HS-5 (cell line): ENCODE results near the gene SETD1B.

Source experiments
- DNase-seq: peaks from one replicate; pipeline ENCODE4 v3.0.0-alpha.2; 2012; ENCODE audit warnings: low read depth

The SETD1B gene

GRCh38 chr12:121807642-121808347, 4.0 kb downstream of the SETD1B start:
- DNase-seq, result no peak

- no peak for DNase-seq
These were observed 4.8 kb downstream of the SETD1B start for GRCh38 chr12:121808623-121809022.

GRCh38 chr12:121809712-121810116, 5.9 kb downstream of the SETD1B start:
- no peak for DNase-seq

GRCh38 chr12:121810234-121810817, 6.5 kb downstream of the SETD1B start:
- no peak for DNase-seq

GRCh38 chr12:121810833-121811433, 7.1 kb downstream of the SETD1B start:
- no peak for DNase-seq

GRCh38 chr12:121811434-121812319, 7.9 kb downstream of the SETD1B start:
- no peak for DNase-seq

- DNase-seq, result no peak
These were observed 8.6 kb downstream of the SETD1B start for GRCh38 chr12:121812320-121812871.

- DNase-seq, result no peak
These were observed 9.4 kb downstream of the SETD1B start for GRCh38 chr12:121812921-121813896.

GRCh38 chr12:121813951-121814350, 10.1 kb downstream of the SETD1B start:
- DNase-seq, result no peak

GRCh38 chr12:121814429-121815119, 10.8 kb downstream of the SETD1B start:
- no peak for DNase-seq

- no peak for DNase-seq
These were observed 11.5 kb downstream of the SETD1B start for GRCh38 chr12:121815263-121815662.

GRCh38 chr12:121816925-121817647, 13.3 kb downstream of the SETD1B start:
- no peak for DNase-seq

- no peak for DNase-seq
These were observed 13.8 kb downstream of the SETD1B start for GRCh38 chr12:121817648-121818043.

GRCh38 chr12:121819212-121819949, 15.6 kb downstream of the SETD1B start:
- no peak for DNase-seq

- DNase-seq, result no peak
These were observed 16.2 kb downstream of the SETD1B start for GRCh38 chr12:121820056-121820455.

GRCh38 chr12:121822393-121823100, 18.7 kb downstream of the SETD1B start:
- DNase-seq, result no peak

- DNase-seq, result no peak
These were observed 19.4 kb downstream of the SETD1B start for GRCh38 chr12:121823101-121823726.

GRCh38 chr12:121823727-121824115, 19.9 kb downstream of the SETD1B start:
- DNase-seq, result no peak
